Glutamatergic neuron (in vitro differentiated cells): ENCODE measurements around the gene IRF2BP1. TPM values are rescaled to one million over a fixed set of nuclear protein-coding genes. Genes with fewer than 3 reads are reported as not detected.

Experiments used
- DNase-seq: peaks from one replicate; pipeline ENCODE4 v3.0.0; 2022
- H3K27ac Mint-ChIP-seq: one replicate; pipeline ENCODE4 v1.8.0; 2020; ENCODE audit warnings: mild to moderate bottlenecking, mixed read lengths, inconsistent platforms; ENCODE audit not compliant: unreplicated experiment
- H3K27me3 Mint-ChIP-seq: one replicate; pipeline ENCODE4 v1.8.0; 2020; ENCODE audit warnings: mild to moderate bottlenecking, moderate library complexity, mixed read lengths, inconsistent platforms; ENCODE audit not compliant: unreplicated experiment
- H3K36me3 Mint-ChIP-seq: one replicate; pipeline ENCODE4 v1.8.0; 2020; ENCODE audit warnings: mild to moderate bottlenecking, mixed read lengths, inconsistent platforms; ENCODE audit not compliant: unreplicated experiment
- H3K4me1 Mint-ChIP-seq: one replicate; pipeline ENCODE4 v1.8.0; 2020; ENCODE audit warnings: mild to moderate bottlenecking, low read depth, mixed read lengths, inconsistent platforms; ENCODE audit not compliant: unreplicated experiment
- H3K4me3 Mint-ChIP-seq: one replicate; pipeline ENCODE4 v1.8.0; 2020; ENCODE audit warnings: mild to moderate bottlenecking, mixed read lengths, inconsistent platforms; ENCODE audit not compliant: unreplicated experiment
- H3K9me3 Mint-ChIP-seq: one replicate; pipeline ENCODE4 v1.8.0; 2020; ENCODE audit warnings: mild to moderate bottlenecking, moderate library complexity, mixed read lengths, inconsistent platforms; ENCODE audit not compliant: unreplicated experiment
- CTCF ChIP-seq: fragments of 200-600 bp; sonication (generic); IDR thresholded peaks from one replicate; pipeline ENCODE4 v1.5.0; 2021; ENCODE audit not compliant: partially characterized antibody, unreplicated experiment
- total RNA-seq: library from RNA; stranded (reverse); fragmentation: NEBNext Ultra II Directional; extraction: Animal tissue kit (Norgen Biotek cat#: 25700); gene quantifications from one replicate; pipeline ENCODE4 v1.2.1, GENCODE V29; 2021; ENCODE audit not compliant: unreplicated experiment

Gene IRF2BP1
- total RNA-seq, 1 donor from 2014 or later = 19.2 TPM

DNA sequence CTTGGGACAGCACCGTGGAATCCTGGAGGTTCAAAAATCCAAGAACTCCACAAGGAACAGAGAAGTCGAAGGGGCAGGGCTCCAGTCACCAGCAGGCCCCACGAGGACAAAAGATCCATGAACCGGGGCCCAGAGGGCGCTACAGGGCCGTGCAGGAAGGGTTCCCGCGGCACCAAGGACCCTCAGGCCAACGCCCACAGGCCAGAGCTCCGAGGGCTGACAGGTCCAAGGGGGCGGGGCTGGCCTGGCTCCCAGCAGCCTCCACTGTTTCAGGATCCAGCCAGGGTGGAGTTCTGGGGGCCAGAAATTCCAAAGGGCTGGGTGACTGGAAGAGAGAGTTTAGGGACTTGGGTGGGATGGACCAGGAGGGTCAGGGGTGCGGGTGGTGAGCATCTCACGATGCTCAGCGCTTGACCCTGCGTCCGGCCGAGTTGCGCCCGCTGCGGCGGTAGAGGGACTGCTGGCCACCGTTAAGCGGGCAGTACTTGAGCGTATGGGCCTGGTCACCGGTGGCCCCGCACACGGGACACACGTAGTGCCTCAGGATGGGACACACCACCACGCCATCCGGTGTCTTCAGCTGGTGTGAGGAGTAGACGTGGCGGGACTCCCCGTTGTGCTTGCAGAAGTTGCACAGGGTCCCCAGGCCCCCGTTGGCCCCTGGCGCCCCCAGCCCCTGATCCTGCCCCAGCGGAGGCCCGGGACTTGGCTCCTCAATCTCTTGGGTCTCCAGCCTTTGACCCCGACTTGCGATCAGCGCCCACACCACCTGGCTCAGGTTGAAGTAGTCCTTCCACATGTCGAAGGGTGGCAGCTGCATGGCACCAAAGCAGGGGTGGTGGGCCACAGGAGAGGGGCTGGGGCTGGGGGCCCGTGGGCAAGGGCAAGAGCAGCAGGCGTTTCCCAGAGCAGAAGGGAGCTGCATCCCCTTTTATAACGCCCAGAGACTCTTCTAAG is 28.2 kb upstream of the IRF2BP1 start, which contains the start of gene NANOS2:
Gene NANOS2 (minus strand): TSS at position 905 of the 957 bp plus-strand sequence. CDS start 85 bp downstream, at position 820.
- no peak for TF ChIP-seq CTCF
- Mint-ChIP-seq H3K27me3 (peaks cover 5% of the 10 kb centered on the region), H3K27ac (no peak within 1 kb of the TSS), H3K4me3 (no peak within 1 kb of the TSS), H3K36me3 (no peaks in the 10 kb centered on the region), H3K9me3 (peaks cover 3% of the 10 kb centered on the region), H3K4me1 (no peaks in the 10 kb centered on the region)
- DNase-seq = peak; percentile 66

GRCh38 chr19:45911291-45911690 is 25.4 kb upstream of the IRF2BP1 start:
- Mint-ChIP-seq H3K4me1 (no peaks in the 10 kb centered on the region), H3K27ac (no peak overlapping the region), H3K4me3 (no peak overlapping the region), H3K9me3 (peaks cover 5% of the 10 kb centered on the region), H3K27me3 (peaks cover 5% of the 10 kb centered on the region), H3K36me3 (no peaks in the 10 kb centered on the region)
- TF ChIP-seq CTCF = no peak
- DNase-seq = no peak

DNA sequence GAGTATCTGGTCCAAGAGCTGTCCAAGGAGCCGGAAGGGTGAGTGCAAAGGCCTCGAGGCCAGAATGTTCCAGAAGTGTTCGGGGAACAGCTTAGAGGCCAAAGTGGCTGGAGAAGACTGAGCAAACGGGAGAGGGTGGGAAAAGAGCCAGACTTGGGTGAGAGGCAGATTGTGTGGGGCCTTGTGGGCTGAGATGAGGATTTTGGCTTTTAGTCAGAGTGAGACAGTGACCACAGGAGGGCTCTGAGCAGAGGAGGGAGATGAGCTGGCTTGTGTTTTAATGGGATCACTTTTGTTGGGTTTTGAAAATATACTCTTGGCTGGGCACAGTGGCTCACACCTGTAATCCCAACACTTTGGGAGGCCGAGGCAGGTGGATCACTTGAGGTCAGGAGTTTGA is 23.0 kb upstream of the IRF2BP1 start:
- peaks cover 7% of the 10 kb centered on the region for H3K27me3 Mint-ChIP-seq
- no peak overlapping the region for H3K27ac Mint-ChIP-seq
- no peak overlapping the region for H3K4me3 Mint-ChIP-seq
- DNase-seq = no peak
- no peaks in the 10 kb centered on the region for H3K4me1 Mint-ChIP-seq
- peaks cover 5% of the 10 kb centered on the region for H3K9me3 Mint-ChIP-seq
- H3K36me3 Mint-ChIP-seq = no peaks in the 10 kb centered on the region
- no peak for TF ChIP-seq CTCF

- DNase-seq = no peak
- H3K4me1 Mint-ChIP-seq = no peaks in the 10 kb centered on the region
- peaks cover 13% of the 10 kb centered on the region for H3K27me3 Mint-ChIP-seq
- peaks cover 8% of the 10 kb centered on the region for H3K9me3 Mint-ChIP-seq
- H3K36me3 Mint-ChIP-seq = no peaks in the 10 kb centered on the region
- H3K4me3 Mint-ChIP-seq = no peak overlapping the region
- TF ChIP-seq CTCF = no peak
- no peak overlapping the region for H3K27ac Mint-ChIP-seq
Measured at GRCh38 chr19:45906221-45906620, 20.3 kb upstream of the IRF2BP1 start.

GRCh38 chr19:45905011-45905410 is 19.1 kb upstream of the IRF2BP1 start:
- H3K36me3 Mint-ChIP-seq = peaks cover 8% of the 10 kb centered on the region
- H3K27me3 Mint-ChIP-seq = peaks cover 13% of the 10 kb centered on the region
- no peak for TF ChIP-seq CTCF
- no peak for DNase-seq
- H3K4me1 Mint-ChIP-seq = peaks cover 1% of the 10 kb centered on the region
- peaks cover 11% of the 10 kb centered on the region for H3K9me3 Mint-ChIP-seq
- H3K4me3 Mint-ChIP-seq = no peak overlapping the region
- H3K27ac Mint-ChIP-seq = no peak overlapping the region
